NCI-H187 treated with DMSO at 0.1 percent for 48 hours (cell line): ENCODE data around the gene OR10W1.

Experiments used
- DNase-seq: peaks from one replicate; lab custom pipeline; 2025; lab: John Stamatoyannopoulos, UW

Gene OR10W1

GRCh38 chr11:58268142-58268541 is at the start of gene OR10W1:
OR10W1 (minus strand) TSS chr11:58268260; CDS start chr11:58267858, 402 bp downstream.
- DNase-seq: no peak

- no peak for DNase-seq
Measured at GRCh38 chr11:58316142-58316541, 48.1 kb upstream of the OR10W1 start.

GRCh38 chr11:58301576-58301975 is 33.5 kb upstream of the OR10W1 start:
- DNase-seq: no peak

GRCh38 chr11:58292017-58292416 is 24.0 kb upstream of the OR10W1 start:
- no peak for DNase-seq

- DNase-seq: no peak
Measured at GRCh38 chr11:58289266-58289665, 21.2 kb upstream of the OR10W1 start.

- no peak for DNase-seq
Measured at GRCh38 chr11:58286249-58286648, 18.2 kb upstream of the OR10W1 start.

- no peak for DNase-seq
Measured at GRCh38 chr11:58285483-58286040, 17.5 kb upstream of the OR10W1 start.

- no peak for DNase-seq
Measured at GRCh38 chr11:58276151-58276550, 8.1 kb upstream of the OR10W1 start.

- no peak for DNase-seq
Measured at GRCh38 chr11:58275002-58275401, 6.9 kb upstream of the OR10W1 start.

- DNase-seq: no peak
Measured at GRCh38 chr11:58259983-58260382, 8.1 kb downstream of the OR10W1 start.

GRCh38 chr11:58254936-58255335 is 13.1 kb downstream of the OR10W1 start:
- no peak for DNase-seq

- no peak for DNase-seq
Measured at GRCh38 chr11:58243954-58244353, 24.1 kb downstream of the OR10W1 start.

- DNase-seq: no peak
Measured at GRCh38 chr11:58227956-58228615, 40.0 kb downstream of the OR10W1 start.

- DNase-seq: no peak
Measured at GRCh38 chr11:58222721-58223120, 45.3 kb downstream of the OR10W1 start.
